GM13976 (cell line): ENCODE data around the gene CNTNAP1.

Source experiments
- DNase-seq: peaks from one replicate; pipeline ENCODE4 v3.0.0; 2012; ENCODE audit warnings: low spot score
- CTCF ChIP-seq: IDR thresholded peaks from 2 replicates; pipeline ENCODE4 v1.5.1; 2012; ENCODE audit warnings: borderline replicate concordance, mild to moderate bottlenecking; ENCODE audit not compliant: insufficient read depth; ENCODE audit errors: extremely low read depth, missing control alignments, control extremely low read depth
- in situ Hi-C: fragments of 300-500 bp; cut with MboI; formaldehyde crosslinking; loops from one replicate; pipeline ENCODE4 v1.12.0; 2022; ENCODE audit warnings: low sequenced_read_pairs, mixed read lengths, inconsistent platforms; ENCODE audit not compliant: unreplicated experiment

CNTNAP1 gene

GRCh38 chr17:42694524-42694923, 12.2 kb downstream of the CNTNAP1 start:
- DNase-seq, result no peak
- in situ Hi-C loops, result no loop called here
- TF ChIP-seq CTCF, result no peak

DNA sequence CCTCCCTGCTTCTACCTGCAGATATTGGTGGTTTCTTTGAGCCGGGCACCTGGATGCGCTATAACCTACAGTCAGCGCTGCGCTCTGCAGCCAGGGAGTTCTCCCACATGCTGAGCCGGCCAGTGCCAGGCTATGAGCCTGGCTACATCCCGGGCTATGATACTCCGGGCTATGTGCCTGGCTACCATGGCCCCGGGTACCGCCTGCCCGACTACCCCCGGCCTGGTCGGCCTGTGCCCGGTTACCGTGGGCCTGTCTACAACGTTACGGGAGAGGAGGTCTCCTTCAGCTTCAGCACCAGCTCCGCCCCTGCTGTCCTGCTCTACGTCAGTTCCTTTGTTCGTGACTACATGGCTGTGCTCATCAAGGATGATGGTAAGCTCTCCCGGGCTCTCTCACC, 13.2 kb downstream of the CNTNAP1 start:
- in situ Hi-C loops, result no loop called here
- TF ChIP-seq CTCF, result no peak
- DNase-seq, result peak; percentile 13

GRCh38 chr17:42697108-42697811, 14.9 kb downstream of the CNTNAP1 start:
- TF ChIP-seq CTCF, result no peak
- in situ Hi-C loops, result no loop called here
- DNase-seq, result peak; percentile 13

DNA sequence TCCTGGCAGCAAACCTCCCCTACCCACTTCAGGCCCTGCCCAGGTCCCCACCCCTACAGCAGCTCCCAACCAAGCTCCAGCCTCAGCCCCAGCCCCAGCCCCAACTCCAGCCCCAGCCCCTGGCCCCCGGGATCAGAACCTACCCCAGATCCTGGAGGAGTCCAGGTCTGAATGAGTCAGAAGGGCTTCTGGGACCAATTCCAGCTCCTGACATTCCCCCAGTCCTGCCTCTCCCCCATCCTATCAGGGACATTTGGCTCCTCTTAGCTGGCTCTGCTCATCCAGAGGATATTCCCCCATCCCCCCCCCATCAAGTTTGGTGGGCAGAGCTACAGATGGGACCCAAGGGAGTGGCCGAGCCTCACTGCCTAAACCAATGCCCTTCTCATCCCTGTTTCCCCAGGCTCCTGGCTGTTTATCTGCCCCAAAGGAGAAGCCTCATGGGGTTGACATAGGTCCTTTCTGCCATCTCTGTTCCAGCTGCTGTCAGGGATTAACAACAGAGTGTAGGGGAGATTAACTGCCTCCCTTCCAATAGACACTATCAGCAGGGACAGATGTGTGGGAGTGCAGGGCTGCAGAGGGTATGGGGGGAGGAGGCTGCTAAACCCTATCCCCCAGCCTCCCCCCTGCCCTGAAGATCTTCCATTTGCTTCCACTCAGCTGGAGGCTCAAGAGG, 16.5 kb downstream of the CNTNAP1 start:
- in situ Hi-C loops, result no loop called here
- DNase-seq, result peak; percentile 21
- TF ChIP-seq CTCF, result no peak

- DNase-seq, result no peak
- TF ChIP-seq CTCF, result no peak
- in situ Hi-C loops, result no loop called here
Measured at GRCh38 chr17:42699415-42699740, 17.0 kb downstream of the CNTNAP1 start.

DNA sequence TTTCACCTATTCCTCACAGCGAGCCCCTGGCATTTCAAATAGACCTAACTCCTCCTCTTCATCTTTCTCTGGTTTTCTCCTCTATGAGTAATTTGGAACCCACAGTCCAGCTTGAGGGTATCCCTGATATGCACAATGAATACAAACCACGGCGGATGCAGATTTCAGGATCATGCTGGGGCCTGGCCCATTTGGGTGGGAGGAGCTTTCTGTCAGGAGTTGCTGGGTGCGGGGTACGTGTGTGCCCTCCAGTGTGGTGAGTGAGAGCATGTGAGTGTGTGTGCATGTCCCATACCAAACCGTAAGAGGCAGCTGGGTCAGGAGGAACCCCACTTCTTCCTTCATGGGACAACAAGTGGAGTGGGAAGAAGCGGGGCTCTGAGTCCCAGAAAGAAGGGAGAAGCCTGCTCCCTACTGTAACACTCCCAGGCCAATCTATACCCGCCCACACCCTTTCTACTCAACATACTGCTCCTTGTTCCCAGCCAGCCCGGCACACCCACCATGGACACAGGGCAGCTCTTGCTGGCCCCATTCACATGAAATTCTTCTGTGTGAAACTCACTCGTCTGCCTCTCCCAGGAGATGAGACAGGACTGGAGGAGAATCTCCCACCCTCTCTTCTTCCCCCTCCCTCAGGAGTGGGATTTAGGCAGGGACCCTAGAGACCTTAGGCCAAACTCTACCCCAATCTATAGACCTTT, 18.4 kb downstream of the CNTNAP1 start:
- in situ Hi-C loops, result no loop called here
- DNase-seq, result no peak
- TF ChIP-seq CTCF, result no peak
